Measurements from ENCODE around the gene PHYKPL. TPM values are rescaled to one million over a fixed set of nuclear protein-coding genes. Genes with fewer than 3 reads are reported as not detected.

Gene PHYKPL
- total RNA-seq, 1 donor from 2014 or later = 89.7 TPM

GRCh38 chr5:178222292-178222691 is 10.3 kb downstream of the PHYKPL start:
- H3K9me3 Mint-ChIP-seq (ENCODE audit: unreplicated experiment) = peaks cover 5% of the 10 kb centered on the region
- DNase-seq = no peak
- no peak for TF ChIP-seq CTCF (IDR thresholded peaks at IDR 0.05; ENCODE audit: partially characterized antibody, unreplicated experiment)
- no peak overlapping the region for H3K27ac Mint-ChIP-seq (ENCODE audit: unreplicated experiment)
- H3K27me3 Mint-ChIP-seq (ENCODE audit: unreplicated experiment) = peaks cover 6% of the 10 kb centered on the region
- peaks cover 3% of the 10 kb centered on the region for H3K4me1 Mint-ChIP-seq (ENCODE audit: low read depth, unreplicated experiment)
- H3K36me3 Mint-ChIP-seq (ENCODE audit: unreplicated experiment) = peaks cover 10% of the 10 kb centered on the region
- H3K4me3 Mint-ChIP-seq (ENCODE audit: unreplicated experiment) = no peak overlapping the region

DNA sequence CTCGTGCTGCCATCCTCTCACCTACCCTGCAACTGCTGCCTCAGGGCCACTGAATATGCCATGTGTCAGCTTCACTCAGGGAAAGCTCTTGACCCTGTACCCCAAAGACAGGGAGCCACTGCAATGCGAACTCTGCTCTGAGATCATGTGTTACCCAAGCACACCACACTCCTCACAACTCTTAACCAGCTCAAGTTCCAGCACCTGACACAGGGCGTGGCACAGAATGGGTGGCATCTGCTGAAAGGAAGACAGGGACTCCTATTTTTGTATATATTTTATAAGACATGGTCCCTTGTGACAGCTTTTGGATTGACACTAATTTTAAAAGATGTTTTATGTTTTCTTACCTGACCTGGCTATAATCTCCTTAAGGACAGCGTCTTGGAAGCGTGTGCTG is 10.7 kb downstream of the PHYKPL start:
- peaks cover 6% of the 10 kb centered on the region for H3K36me3 Mint-ChIP-seq (ENCODE audit: unreplicated experiment)
- H3K9me3 Mint-ChIP-seq (ENCODE audit: unreplicated experiment) = peaks cover 2% of the 10 kb centered on the region
- no peak for DNase-seq
- no peak for TF ChIP-seq CTCF (IDR thresholded peaks at IDR 0.05; ENCODE audit: partially characterized antibody, unreplicated experiment)
- peaks cover 6% of the 10 kb centered on the region for H3K27me3 Mint-ChIP-seq (ENCODE audit: unreplicated experiment)
- H3K4me1 Mint-ChIP-seq (ENCODE audit: low read depth, unreplicated experiment) = peaks cover 3% of the 10 kb centered on the region
- no peak overlapping the region for H3K27ac Mint-ChIP-seq (ENCODE audit: unreplicated experiment)
- H3K4me3 Mint-ChIP-seq (ENCODE audit: unreplicated experiment) = no peak overlapping the region

GRCh38 chr5:178221282-178221681 is 11.3 kb downstream of the PHYKPL start:
- no peak for TF ChIP-seq CTCF (IDR thresholded peaks at IDR 0.05; ENCODE audit: partially characterized antibody, unreplicated experiment)
- Mint-ChIP-seq H3K4me1 (ENCODE audit: low read depth, unreplicated experiment) (peaks cover 3% of the 10 kb centered on the region), H3K27me3 (ENCODE audit: unreplicated experiment) (peaks cover 6% of the 10 kb centered on the region), H3K36me3 (ENCODE audit: unreplicated experiment) (peaks cover under 1% of the 10 kb centered on the region), H3K9me3 (ENCODE audit: unreplicated experiment) (peaks cover 2% of the 10 kb centered on the region), H3K4me3 (ENCODE audit: unreplicated experiment) (no peak overlapping the region), H3K27ac (ENCODE audit: unreplicated experiment) (no peak overlapping the region)
- DNase-seq = no peak

- no peaks in the 10 kb centered on the region for H3K9me3 Mint-ChIP-seq (ENCODE audit: unreplicated experiment)
- no peak overlapping the region for H3K27ac Mint-ChIP-seq (ENCODE audit: unreplicated experiment)
- no peak for TF ChIP-seq CTCF (IDR thresholded peaks at IDR 0.05; ENCODE audit: partially characterized antibody, unreplicated experiment)
- H3K36me3 Mint-ChIP-seq (ENCODE audit: unreplicated experiment) = no peaks in the 10 kb centered on the region
- H3K27me3 Mint-ChIP-seq (ENCODE audit: unreplicated experiment) = peaks cover 1% of the 10 kb centered on the region
- no peak for DNase-seq
- peaks cover 3% of the 10 kb centered on the region for H3K4me1 Mint-ChIP-seq (ENCODE audit: low read depth, unreplicated experiment)
- H3K4me3 Mint-ChIP-seq (ENCODE audit: unreplicated experiment) = no peak overlapping the region
Observed at GRCh38 chr5:178218827-178219226, 13.8 kb downstream of the PHYKPL start.

DNA sequence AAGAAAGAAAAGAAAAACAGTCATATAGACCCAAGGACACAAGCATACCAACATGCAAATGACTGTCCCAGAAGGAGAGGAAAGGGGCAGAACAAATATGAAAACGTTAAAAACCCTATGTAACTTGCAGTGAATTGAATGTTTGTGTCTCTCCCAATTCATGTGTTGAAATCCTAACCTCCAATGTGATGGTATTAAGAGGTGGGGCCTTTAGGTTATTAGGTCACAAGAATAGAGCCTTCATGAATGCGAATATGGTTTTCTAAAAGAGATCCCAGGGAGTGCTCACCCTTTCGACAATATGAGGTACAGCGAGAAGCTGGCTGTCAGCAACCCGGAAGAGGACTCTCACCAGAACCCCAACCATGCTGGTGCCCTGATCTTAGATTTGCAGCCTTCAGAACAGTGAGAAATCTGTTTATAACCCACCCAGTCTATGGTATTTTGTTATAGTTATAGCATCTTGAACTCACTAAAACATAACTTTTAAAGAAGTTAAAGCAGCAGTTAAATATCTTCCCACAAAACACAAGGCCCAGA is 14.3 kb downstream of the PHYKPL start:
- Mint-ChIP-seq H3K4me3 (ENCODE audit: unreplicated experiment) (no peak overlapping the region), H3K4me1 (ENCODE audit: low read depth, unreplicated experiment) (peaks cover 3% of the 10 kb centered on the region), H3K27me3 (ENCODE audit: unreplicated experiment) (no peaks in the 10 kb centered on the region), H3K9me3 (ENCODE audit: unreplicated experiment) (peaks cover 4% of the 10 kb centered on the region), H3K36me3 (ENCODE audit: unreplicated experiment) (no peaks in the 10 kb centered on the region), H3K27ac (ENCODE audit: unreplicated experiment) (no peak overlapping the region)
- TF ChIP-seq CTCF (IDR thresholded peaks at IDR 0.05; ENCODE audit: partially characterized antibody, unreplicated experiment) = no peak
- DNase-seq = no peak
